Measurements from ENCODE around the gene INPP5D.

- no peak for TF ChIP-seq EZH2 (IDR thresholded peaks at IDR 0.05; ENCODE audit: low read length)
- TF ChIP-seq CTCF (optimal IDR thresholded peaks at IDR 0.05 in 1 of 3, IDR thresholded peaks at IDR 0.05 in 1 of 3, conservative IDR thresholded peaks at IDR 0.05 in 1 of 3; ENCODE audit: extremely low read depth in 1 of 3, insufficient read depth in 2 of 3, low read length in 3 of 3), result no peak
Measured at GRCh38 chr2:233115741-233116140, 55.6 kb downstream of the INPP5D start.
